PFSK-1 (cell line): ENCODE data around the gene SHBG.

Source experiments
- POLR2AphosphoS5 ChIP-seq: IDR thresholded peaks from 2 replicates; pipeline ENCODE4 v1.6.1; 2012; ENCODE audit warnings: low read depth, mild to moderate bottlenecking, control low read depth, low read length, moderate library complexity
- TF ChIP-seq, protein P1 (sequence below), 2 experiments: IDR thresholded peaks; 2 replicates each; pipeline versions ENCODE4 v1.6.1 to v1.8.0; 2011 to 2012; ENCODE audit warnings: low read depth in 2 of 2, low read length in 2 of 2, control low read depth in 1 of 2, inconsistent platforms in 1 of 2, mild to moderate bottlenecking in 1 of 2, moderate library complexity in 1 of 2; ENCODE audit not compliant: insufficient read depth in 1 of 2

DNA sequence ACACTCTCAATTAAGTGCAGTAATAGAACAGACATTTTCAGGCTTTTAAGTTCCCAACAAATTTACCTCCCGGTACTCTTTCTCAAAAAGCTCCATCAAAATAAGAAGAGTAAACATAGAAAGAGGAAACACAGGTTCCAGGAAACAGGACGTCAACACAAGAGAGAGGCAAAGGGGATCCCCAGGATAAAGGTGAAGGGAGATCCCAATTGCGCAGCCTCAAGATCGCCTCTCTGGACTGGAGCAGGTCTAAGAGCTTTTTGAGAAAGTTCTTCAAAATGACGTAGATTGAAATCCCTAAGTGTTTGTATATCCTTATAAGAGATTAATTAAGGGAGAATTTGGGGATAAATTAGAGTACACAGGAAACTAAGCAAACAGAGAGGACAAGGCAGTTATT, 11.3 kb upstream of the SHBG start:
- TF ChIP-seq, protein P1, sequence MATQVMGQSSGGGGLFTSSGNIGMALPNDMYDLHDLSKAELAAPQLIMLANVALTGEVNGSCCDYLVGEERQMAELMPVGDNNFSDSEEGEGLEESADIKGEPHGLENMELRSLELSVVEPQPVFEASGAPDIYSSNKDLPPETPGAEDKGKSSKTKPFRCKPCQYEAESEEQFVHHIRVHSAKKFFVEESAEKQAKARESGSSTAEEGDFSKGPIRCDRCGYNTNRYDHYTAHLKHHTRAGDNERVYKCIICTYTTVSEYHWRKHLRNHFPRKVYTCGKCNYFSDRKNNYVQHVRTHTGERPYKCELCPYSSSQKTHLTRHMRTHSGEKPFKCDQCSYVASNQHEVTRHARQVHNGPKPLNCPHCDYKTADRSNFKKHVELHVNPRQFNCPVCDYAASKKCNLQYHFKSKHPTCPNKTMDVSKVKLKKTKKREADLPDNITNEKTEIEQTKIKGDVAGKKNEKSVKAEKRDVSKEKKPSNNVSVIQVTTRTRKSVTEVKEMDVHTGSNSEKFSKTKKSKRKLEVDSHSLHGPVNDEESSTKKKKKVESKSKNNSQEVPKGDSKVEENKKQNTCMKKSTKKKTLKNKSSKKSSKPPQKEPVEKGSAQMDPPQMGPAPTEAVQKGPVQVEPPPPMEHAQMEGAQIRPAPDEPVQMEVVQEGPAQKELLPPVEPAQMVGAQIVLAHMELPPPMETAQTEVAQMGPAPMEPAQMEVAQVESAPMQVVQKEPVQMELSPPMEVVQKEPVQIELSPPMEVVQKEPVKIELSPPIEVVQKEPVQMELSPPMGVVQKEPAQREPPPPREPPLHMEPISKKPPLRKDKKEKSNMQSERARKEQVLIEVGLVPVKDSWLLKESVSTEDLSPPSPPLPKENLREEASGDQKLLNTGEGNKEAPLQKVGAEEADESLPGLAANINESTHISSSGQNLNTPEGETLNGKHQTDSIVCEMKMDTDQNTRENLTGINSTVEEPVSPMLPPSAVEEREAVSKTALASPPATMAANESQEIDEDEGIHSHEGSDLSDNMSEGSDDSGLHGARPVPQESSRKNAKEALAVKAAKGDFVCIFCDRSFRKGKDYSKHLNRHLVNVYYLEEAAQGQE (IDR thresholded peaks at IDR 0.05; ENCODE audit: insufficient read depth in 1 of 2, low read depth in 2 of 2, low read length in 2 of 2): no peak
- TF ChIP-seq POLR2AphosphoS5: no peak
